LNCaP clone FGC (cell line): ENCODE data around the gene ACACA.

Source experiments
- DNase-seq: peaks from one replicate; pipeline ENCODE4 v3.0.0-alpha.2; 2011; ENCODE audit warnings: low read depth
- H3K4me3 ChIP-seq: 2 replicates; pipeline ENCODE4 v1.5.1; 2011; ENCODE audit warnings: mild to moderate bottlenecking, low read depth, low read length, control low read depth
- TF ChIP-seq, protein P1 (sequence below): IDR thresholded peaks from 2 replicates; pipeline ENCODE4 v1.5.1; 2012; ENCODE audit warnings: mild to moderate bottlenecking; ENCODE audit not compliant: control insufficient read depth, insufficient read depth; ENCODE audit errors: extremely low read depth

Gene ACACA

DNA sequence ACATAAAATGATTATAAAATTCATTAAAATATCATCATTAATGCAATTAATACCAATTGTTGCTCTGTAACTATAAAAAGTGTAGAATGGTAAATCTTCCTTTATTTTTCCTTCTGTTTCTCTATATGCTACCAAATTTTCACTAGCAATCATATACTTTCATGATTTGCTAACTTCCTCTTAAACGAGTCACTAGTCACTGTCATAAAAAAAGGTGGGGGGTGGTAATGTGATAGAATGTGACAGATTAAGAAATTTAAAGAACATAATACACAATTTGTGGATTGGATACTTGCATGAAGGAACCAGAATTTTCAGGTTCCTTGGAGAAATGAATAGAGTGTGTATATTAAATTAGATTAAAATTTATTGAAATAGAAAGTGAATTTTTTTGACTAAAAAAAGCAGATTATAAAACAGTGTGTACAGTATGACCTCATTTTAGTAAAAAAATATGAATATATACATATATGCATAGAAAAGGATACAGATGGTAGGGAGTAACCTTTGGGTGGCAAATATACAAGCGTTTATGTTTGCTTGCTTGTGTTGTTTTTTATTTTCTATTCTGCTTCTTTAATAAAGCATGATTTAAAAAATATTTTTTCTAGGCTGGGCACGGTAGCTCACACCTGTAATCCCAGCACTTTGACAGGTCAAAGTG is 87.6 kb downstream of the ACACA start:
- TF ChIP-seq, protein P1, sequence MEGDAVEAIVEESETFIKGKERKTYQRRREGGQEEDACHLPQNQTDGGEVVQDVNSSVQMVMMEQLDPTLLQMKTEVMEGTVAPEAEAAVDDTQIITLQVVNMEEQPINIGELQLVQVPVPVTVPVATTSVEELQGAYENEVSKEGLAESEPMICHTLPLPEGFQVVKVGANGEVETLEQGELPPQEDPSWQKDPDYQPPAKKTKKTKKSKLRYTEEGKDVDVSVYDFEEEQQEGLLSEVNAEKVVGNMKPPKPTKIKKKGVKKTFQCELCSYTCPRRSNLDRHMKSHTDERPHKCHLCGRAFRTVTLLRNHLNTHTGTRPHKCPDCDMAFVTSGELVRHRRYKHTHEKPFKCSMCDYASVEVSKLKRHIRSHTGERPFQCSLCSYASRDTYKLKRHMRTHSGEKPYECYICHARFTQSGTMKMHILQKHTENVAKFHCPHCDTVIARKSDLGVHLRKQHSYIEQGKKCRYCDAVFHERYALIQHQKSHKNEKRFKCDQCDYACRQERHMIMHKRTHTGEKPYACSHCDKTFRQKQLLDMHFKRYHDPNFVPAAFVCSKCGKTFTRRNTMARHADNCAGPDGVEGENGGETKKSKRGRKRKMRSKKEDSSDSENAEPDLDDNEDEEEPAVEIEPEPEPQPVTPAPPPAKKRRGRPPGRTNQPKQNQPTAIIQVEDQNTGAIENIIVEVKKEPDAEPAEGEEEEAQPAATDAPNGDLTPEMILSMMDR = no peak
- H3K4me3 ChIP-seq = no peak overlapping the region
- no peak for DNase-seq

DNA sequence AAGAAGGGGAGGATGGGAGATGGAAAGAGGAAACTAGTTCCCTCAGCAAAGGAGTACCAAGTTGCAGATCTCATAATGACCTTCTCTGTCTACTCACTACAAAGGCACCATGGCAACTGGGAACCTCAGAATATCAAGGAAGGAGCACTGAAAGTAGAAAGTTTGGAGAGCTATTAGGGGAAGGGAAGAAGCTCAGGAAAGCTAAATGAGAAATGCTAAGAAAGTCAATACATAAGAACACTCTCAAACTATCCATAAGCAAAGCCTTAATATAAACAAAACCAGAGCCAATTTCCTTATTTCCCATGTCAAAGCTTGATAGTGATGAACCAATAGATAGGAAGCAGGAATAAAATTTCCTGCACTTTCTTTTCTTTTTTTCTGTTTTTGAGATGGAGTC is 88.8 kb downstream of the ACACA start:
- TF ChIP-seq, protein P1 = no peak
- DNase-seq = peak; percentile 93
- H3K4me3 ChIP-seq = no peak overlapping the region

DNA sequence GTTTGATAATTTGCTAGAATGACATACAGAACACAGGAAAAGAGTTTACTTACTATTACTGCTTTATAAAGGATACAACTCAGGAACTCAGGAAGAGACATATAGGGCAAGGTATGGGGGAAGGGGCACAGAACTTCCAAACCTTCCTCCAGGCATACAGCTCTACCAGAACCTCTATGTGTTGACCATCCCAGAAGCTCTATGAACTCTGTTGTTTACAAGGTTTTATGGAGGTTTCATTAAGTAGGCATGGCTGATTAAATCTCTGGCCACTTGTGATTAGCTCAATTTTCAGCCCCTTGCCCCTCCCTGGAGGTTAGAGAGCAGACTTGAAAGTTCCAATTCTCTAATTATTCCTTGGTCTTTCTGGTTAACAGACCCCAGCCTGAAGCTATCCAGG is 91.0 kb downstream of the ACACA start:
- TF ChIP-seq, protein P1 = no peak
- DNase-seq = peak; percentile 94
- peak overlapping the region; percentile 11; the same call in 1 of the 2 replicates for H3K4me3 ChIP-seq

DNA sequence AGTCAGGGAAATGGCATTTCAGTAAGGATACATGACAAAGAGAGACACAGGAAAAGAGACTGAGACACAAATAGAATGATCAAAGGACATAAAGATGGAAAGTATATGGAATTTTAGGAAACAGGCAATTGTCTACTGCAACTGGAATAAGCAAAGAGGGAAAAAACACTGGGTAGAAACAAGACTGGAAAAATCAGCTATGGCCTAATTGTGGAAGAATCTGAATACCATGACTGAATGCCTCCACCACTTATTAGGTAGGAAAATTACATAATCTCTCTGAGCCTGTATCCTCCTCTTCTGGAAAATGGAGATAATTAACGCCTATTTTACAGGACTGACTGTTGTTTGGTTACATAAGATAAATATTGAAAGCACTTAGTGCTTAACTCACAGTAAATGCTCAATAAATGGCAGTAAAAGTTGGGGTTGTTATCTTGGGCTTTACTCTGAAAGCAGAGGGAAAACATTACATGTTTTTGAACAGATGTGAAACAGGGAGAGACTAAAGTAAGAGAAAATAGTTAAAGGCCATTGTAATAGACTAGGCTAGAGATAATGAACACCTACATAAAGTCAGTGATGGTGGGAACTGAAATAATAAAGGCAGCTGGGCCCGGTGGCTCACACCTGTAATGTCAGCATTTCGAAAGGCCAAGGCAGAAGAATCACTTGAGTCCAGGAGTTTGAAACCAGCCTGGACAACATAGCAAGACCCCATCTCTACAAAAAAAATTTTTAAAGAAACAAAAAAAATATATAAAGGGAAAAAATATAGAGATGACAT is 94.3 kb downstream of the ACACA start:
- DNase-seq = no peak
- TF ChIP-seq, protein P1 = no peak
- H3K4me3 ChIP-seq = no peak overlapping the region

DNA sequence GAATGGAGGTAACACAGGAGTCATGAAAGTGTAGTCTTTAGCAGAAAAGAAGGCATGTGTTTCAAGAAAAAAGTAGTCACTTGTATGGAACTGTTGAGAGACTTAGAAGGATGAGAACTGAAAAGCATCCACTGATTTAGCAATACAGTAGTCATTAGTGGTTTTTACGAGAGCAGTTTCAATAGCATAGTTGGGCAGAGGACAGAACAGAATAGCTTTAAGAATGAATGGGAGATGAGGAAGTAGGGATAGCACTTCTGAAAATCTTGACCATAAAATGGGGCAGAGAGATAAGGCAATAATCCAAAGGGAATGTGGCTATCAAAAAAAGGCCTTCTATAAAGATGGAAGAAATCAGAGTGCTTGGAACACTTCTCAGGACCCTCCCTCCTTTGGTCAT is 95.7 kb downstream of the ACACA start:
- TF ChIP-seq, protein P1 = no peak
- no peak for DNase-seq
- no peak overlapping the region for H3K4me3 ChIP-seq

DNA sequence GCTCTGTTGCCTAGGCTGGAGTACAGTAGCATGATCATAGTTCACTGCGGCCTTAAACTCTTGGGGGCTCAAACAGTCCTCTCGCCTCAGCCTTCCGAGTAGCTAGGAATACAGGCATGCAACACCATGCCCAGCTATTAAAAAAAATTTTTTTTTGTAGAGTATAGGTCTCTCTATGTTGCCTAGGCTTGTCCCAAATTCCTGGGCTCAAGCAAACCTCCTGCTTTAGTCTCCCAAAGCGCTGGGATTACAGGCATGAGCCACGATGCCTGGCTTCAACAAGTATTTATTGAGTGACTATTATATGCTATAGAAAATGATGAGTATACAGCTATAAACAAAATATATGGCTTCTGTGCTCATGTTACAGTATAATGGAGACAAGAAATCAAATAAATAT is 97.6 kb downstream of the ACACA start:
- TF ChIP-seq, protein P1 = no peak
- no peak overlapping the region for H3K4me3 ChIP-seq
- DNase-seq = no peak

DNA sequence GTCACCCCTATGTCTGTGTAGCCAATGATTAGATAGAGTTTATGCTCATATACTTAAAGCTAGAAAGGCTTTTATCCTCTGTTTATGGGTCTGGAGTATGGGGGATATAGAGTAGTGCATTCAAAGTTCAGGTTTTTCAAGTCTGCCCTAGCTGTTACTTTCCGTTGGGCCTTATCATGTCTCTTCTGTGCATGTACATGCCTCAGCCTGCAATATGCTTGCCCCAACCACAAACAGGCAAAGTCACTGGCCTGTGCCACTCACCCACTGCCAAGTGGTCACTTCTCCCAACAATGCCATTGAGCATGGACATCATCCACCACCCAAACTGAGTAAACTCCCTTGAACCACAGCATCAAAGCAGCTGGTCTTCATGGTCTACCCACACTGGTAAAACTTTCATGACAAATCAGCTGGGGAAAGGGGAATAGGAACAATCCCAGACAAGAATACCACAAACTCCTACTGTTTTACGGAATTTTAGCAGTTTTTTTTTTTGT is 101.2 kb downstream of the ACACA start:
- no peak for DNase-seq
- TF ChIP-seq, protein P1 = no peak
- no peak overlapping the region for H3K4me3 ChIP-seq
